ENCODE data around the gene RAPGEF2. TPM values are rescaled to one million over a fixed set of nuclear protein-coding genes. Genes with fewer than 3 reads are reported as not detected.
A peak's percentile ranks its signal among the peaks of the same experiment; 100 is the strongest.
"Not testable (repeated sequence)": the region's sequence is repeated elsewhere in the genome, so short reads cannot be mapped to it uniquely, and the experiment has no call there.

RAPGEF2 gene
- polyA plus RNA-seq, 6 donors from 2014 or later = 0.46 to 2.8 (median 1.6) TPM

DNA sequence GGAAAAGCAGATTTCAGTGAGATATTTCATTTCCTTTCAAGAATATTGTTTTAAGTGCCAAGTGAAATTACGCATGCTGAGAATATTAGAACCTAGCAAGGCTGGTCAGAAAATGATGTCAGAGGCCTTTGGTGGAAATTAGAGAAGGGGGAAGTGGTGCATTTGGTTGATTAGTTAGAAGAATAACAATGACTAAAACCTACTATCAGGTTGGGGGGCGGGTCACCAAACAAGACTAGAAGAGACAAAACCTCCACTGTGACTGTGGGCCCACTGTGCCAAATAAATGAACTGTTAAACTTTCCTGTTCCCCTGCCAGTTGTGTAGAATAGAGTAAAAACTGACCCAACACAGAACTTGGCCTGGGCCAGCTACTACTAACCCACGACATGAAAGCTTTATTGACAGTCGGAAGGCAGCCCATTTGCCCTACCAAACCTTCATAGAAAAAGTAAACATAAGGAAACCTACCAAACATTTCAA lies 2.9 kb downstream of the RAPGEF2 start:
- DNase-seq (peak; percentile 38), ATAC-seq (ENCODE audit: low read depth in 2 of 2) (peak in 1 of 2 donors; percentile 9)
- Mint-ChIP-seq H3K27ac (peak overlapping the region in 5 of 6 donors; percentile 0 to 100 (median 98)), H3K4me3 (peak overlapping the region; percentile 27 to 99 (median 90)), H3K9me3 (no peaks in the 10 kb centered on the region), H3K27me3 (peaks cover 0 to 5% (median 0%) of the 10 kb centered on the region in 3 donors), H3K36me3 (no peaks in the 10 kb centered on the region), H3K4me1 (peaks cover 37 to 45% (median 44%) of the 10 kb centered on the region in 3 donors)

DNA sequence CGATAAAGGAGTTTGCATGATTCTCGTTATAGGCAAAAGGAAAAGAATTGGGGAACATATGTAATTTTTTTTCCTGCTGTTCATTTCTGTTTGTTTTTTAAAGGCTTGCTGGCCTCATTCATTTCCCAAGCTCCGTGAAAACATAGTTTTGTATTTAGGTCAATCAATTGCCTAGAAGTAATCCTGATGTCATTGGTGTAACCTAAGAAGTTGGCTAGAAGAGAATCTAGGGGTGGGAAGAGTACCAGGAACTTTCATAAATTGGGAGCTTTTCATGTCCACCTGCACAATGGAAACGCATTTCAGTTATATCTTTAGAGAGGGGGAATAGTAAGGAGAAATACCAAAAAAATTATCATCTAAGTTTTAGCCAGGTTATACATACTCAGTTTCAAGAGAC lies 3.8 kb downstream of the RAPGEF2 start:
- peak overlapping the region in 1 of 8 donors; percentile 20 for H3K4me3 Mint-ChIP-seq
- no peak for ATAC-seq (ENCODE audit: low read depth in 2 of 2)
- H3K27ac Mint-ChIP-seq = peak overlapping the region in 1 of 6 donors; percentile 23
- H3K4me1 Mint-ChIP-seq = peaks cover 35 to 41% (median 37%) of the 10 kb centered on the region in 3 donors
- DNase-seq = no peak
- no peaks in the 10 kb centered on the region for H3K36me3 Mint-ChIP-seq
- no peaks in the 10 kb centered on the region for H3K9me3 Mint-ChIP-seq
- H3K27me3 Mint-ChIP-seq = no peaks in the 10 kb centered on the region

DNA sequence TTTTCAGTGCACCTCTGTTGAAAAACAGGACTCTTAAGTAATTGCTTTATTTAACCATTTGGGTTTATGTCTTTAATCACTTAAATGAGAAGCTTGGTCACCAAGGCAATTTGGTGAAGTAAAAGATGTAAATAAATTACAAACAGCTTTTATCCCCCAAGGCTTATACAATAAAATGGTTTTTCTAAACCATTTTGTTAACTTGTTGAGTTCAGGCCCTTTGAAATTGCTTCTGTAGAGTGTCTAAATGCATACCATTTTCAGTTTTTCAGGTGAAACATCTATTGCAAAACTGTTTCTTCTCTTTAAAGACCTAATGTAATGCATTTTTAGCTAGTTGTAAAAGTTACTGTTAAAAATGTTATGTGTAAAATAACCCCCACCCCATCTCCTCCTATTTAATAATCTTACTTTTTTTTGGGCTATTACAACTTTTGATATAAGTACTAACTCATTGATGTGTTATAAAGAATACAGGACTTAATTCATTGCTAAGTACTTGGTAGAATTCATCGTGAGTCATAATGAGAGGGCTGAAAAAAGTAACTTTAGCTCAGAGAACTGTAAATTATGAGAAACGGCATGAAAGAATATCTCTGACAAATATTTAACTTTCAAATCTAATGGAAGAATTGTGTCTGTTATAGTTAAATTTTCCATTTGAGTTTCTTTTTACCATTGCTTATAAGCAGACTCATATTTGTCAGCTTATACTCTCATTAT lies 4.5 kb downstream of the RAPGEF2 start:
- no peaks in the 10 kb centered on the region for H3K9me3 Mint-ChIP-seq
- DNase-seq = no peak
- no peak for ATAC-seq (ENCODE audit: low read depth in 2 of 2)
- H3K4me1 Mint-ChIP-seq = peaks cover 28 to 35% (median 29%) of the 10 kb centered on the region in 3 donors
- no peaks in the 10 kb centered on the region for H3K36me3 Mint-ChIP-seq
- peak overlapping the region in 1 of 8 donors; percentile 65 for H3K4me3 Mint-ChIP-seq
- no peaks in the 10 kb centered on the region for H3K27me3 Mint-ChIP-seq
- no peak overlapping the region for H3K27ac Mint-ChIP-seq

DNA sequence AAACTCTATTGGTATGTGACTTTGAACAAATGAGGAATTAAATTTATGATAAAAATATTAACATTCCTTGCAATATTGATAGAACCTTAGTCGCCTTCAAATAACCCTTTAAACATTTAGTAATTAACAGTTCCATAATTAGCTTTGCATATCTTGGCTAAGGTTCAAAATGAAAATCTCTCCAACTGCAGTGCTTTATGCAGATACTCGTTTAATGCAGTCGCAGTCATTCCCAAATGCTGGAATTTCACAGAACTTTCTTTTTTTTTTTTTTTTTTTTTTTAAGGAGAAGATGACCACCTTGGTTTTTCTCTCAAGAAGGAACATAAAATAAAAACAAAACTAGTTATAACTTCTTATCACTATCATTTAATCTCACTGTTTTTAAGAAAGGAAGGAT lies 5.2 kb downstream of the RAPGEF2 start:
- no peak for ATAC-seq (ENCODE audit: low read depth in 2 of 2)
- DNase-seq = no peak
- Mint-ChIP-seq H3K4me3 (no peak overlapping the region), H3K27ac (no peak overlapping the region), H3K9me3 (no peaks in the 10 kb centered on the region), H3K36me3 (no peaks in the 10 kb centered on the region), H3K27me3 (no peaks in the 10 kb centered on the region), H3K4me1 (peaks cover 28 to 35% (median 28%) of the 10 kb centered on the region in 3 donors)

DNA sequence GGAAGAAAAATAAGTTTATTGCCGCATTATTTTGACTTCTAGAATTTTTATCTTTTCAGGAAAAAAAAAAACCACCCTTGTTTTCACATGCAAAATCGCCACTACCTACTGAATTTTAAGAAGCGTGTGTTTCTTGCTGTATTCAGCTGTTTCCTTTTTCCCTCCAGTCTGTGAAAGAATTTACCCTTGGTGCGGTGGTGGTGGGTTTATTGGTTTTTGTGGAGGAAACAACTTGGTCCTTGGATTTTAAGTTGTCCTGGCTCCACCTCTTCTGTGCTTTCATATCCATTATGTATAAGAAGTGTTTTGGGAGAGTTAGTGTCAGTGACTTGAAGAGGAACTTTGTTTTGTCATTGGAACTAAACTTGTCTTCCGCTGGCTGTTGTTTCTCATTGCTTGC lies 8.1 kb downstream of the RAPGEF2 start:
- H3K36me3 Mint-ChIP-seq = no peaks in the 10 kb centered on the region
- peaks cover 9 to 16% (median 13%) of the 10 kb centered on the region in 3 donors for H3K4me1 Mint-ChIP-seq
- ATAC-seq (ENCODE audit: low read depth in 2 of 2) = no peak
- H3K9me3 Mint-ChIP-seq = peaks cover 0 to 8% (median 0%) of the 10 kb centered on the region in 7 donors
- H3K4me3 Mint-ChIP-seq = no peak overlapping the region
- no peak overlapping the region for H3K27ac Mint-ChIP-seq
- H3K27me3 Mint-ChIP-seq = no peaks in the 10 kb centered on the region
- no peak for DNase-seq

GRCh38 chr4:159111416-159111815 lies 8.5 kb downstream of the RAPGEF2 start:
- H3K4me1 Mint-ChIP-seq = peaks cover 11 to 19% (median 15%) of the 10 kb centered on the region in 3 donors

DNA sequence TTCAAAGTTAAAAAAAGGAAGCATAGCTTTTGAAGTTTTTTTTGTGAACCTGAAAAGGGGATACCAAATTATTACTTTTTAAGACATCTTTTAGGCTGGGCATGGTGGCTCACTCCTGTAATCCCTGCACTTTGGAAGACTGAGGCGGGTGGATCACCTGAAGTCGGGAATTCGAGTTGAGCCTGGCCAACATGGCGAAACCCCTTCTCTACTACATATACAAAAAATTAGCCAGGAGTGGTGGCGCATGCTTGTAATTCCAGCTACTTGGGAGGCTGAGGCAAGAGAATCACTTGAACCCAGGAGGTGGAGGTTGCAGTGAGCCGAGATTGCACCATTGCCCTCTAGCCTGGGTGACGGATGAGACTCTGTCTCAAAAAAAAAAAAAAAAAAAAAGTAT lies 10.5 kb downstream of the RAPGEF2 start:
- not testable (repeated sequence) for H3K27me3 Mint-ChIP-seq; H3K9me3 Mint-ChIP-seq; H3K27ac Mint-ChIP-seq; ATAC-seq (ENCODE audit: low read depth in 2 of 2); H3K36me3 Mint-ChIP-seq; DNase-seq; H3K4me3 Mint-ChIP-seq
- H3K4me1 Mint-ChIP-seq = peaks cover 19 to 23% (median 19%) of the 10 kb centered on the region in 3 donors

More at GRCh38 chr4:159111416-159111815, 8.5 kb downstream of the RAPGEF2 start:
- Mint-ChIP-seq H3K27ac (no peak overlapping the region), H3K27me3 (no peaks in the 10 kb centered on the region), H3K36me3 (no peaks in the 10 kb centered on the region), H3K4me3 (no peak overlapping the region), H3K9me3 (peaks cover 0 to 8% (median 0%) of the 10 kb centered on the region in 7 donors)
- no peak for ATAC-seq (ENCODE audit: low read depth in 2 of 2)
- DNase-seq = no peak

DNA sequence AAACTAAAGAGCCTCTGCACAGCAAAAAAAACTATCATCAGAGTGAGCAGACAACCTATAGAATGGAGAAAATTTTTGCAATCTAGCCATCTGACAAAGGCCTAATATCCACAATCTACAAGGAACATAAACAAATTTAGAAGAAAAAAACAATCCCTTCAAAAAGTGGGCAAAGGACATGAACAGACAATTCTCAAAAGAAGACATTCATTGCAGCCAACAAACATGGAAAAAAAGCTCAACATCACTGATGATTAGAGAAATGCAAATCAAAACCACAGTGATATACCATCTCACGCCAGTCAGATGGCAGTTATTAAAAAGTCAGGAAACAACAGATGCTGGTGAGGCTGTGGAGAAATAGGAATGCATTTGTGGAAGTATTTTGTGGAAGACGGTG lies 13.2 kb downstream of the RAPGEF2 start:
- H3K36me3 Mint-ChIP-seq; H3K27me3 Mint-ChIP-seq; H3K4me3 Mint-ChIP-seq; ATAC-seq (ENCODE audit: low read depth in 2 of 2); H3K9me3 Mint-ChIP-seq; DNase-seq: not testable (repeated sequence)
- Mint-ChIP-seq H3K4me1 (peaks cover 14 to 22% (median 17%) of the 10 kb centered on the region in 3 donors), H3K27ac (peak overlapping the region in 1 of 6 donors; percentile 13)

GRCh38 chr4:159116693-159117092 lies 13.8 kb downstream of the RAPGEF2 start:
- H3K4me3 Mint-ChIP-seq; DNase-seq; H3K9me3 Mint-ChIP-seq; ATAC-seq (ENCODE audit: low read depth in 2 of 2); H3K27me3 Mint-ChIP-seq; H3K36me3 Mint-ChIP-seq: not testable (repeated sequence)
- peaks cover 14 to 22% (median 17%) of the 10 kb centered on the region in 3 donors for H3K4me1 Mint-ChIP-seq
- H3K27ac Mint-ChIP-seq = peak overlapping the region in 2 of 6 donors; percentile 19 to 34

GRCh38 chr4:159117564-159117963 lies 14.7 kb downstream of the RAPGEF2 start:
- DNase-seq (no peak), ATAC-seq (ENCODE audit: low read depth in 2 of 2) (no peak)
- peaks cover 14 to 22% (median 17%) of the 10 kb centered on the region in 3 donors for H3K4me1 Mint-ChIP-seq
- H3K4me3 Mint-ChIP-seq = no peak overlapping the region
- H3K27me3 Mint-ChIP-seq = no peaks in the 10 kb centered on the region
- no peak overlapping the region for H3K27ac Mint-ChIP-seq
- H3K36me3 Mint-ChIP-seq = no peaks in the 10 kb centered on the region
- H3K9me3 Mint-ChIP-seq = peaks cover 0 to 8% (median 3%) of the 10 kb centered on the region in 7 donors

DNA sequence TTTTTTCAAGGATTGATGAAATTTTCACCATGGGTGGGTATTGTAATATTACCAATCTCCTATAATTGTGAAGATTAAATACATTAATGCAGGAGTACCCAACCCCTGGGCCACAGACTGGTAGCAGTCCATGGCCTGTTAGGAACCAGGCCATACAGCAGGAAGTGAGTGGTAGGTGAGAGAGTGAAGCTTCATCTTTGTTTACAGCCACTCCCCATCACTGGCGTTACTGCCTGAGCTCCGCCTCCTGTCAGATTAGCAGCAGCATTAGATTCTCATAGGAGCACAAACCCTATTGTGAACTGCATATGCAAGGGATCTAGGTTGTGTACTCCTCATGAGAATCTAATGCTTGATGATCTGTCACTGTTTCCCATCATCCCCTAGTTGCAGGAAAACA lies 15.1 kb downstream of the RAPGEF2 start:
- Mint-ChIP-seq H3K4me3 (no peak overlapping the region), H3K27me3 (no peaks in the 10 kb centered on the region), H3K4me1 (peaks cover 15 to 24% (median 19%) of the 10 kb centered on the region in 3 donors), H3K36me3 (no peaks in the 10 kb centered on the region), H3K9me3 (peaks cover 0 to 8% (median 3%) of the 10 kb centered on the region in 7 donors), H3K27ac (no peak overlapping the region)
- ATAC-seq (ENCODE audit: low read depth in 2 of 2) (peak; percentile 35 to 51), DNase-seq (no peak)

DNA sequence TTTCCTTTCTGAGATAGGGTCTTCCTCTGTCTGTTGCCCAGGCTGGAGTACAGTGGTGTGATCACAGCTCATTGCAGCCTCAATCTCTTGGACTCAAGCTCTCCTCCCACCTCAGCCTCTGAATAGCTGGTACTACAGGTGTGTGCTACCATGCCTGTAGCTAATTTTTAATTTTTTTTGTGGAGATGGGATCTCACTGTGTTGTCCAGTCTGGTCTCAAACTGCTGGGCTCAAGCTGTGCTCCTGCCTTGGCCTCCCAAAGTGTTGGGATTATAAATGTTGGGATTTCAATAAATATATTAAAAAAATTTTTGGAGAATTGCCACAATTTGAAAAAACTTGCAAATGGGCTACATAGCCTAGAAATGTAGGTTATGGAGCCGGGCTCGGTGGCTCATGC lies 18.5 kb downstream of the RAPGEF2 start:
- no peak for ATAC-seq (ENCODE audit: low read depth in 2 of 2)
- Mint-ChIP-seq H3K27ac (no peak overlapping the region), H3K4me1 (peaks cover 20 to 31% (median 21%) of the 10 kb centered on the region in 3 donors), H3K27me3 (no peaks in the 10 kb centered on the region), H3K4me3 (peak overlapping the region in 2 of 8 donors; percentile 67 to 80), H3K36me3 (no peaks in the 10 kb centered on the region), H3K9me3 (peaks cover 0 to 4% (median 0%) of the 10 kb centered on the region in 7 donors)
- DNase-seq = no peak

DNA sequence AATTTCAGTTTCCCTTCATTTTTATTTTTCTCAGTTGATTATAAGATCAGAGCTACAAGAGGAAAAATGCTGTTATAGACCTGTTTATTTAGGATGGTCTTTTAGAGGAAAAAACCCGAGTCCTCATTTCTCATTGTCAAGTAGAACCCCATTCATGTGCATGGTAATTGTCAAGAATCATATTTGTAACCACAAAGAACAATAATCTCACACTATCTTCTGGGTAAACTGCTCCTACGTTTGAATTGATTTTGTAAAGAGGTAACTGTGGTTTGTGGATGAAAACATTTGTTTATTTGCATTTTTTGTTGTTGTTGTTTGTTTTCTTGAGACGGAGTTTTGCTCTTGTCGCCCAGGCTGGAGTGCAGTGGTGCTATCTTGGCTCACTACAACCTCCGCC lies 23.8 kb downstream of the RAPGEF2 start:
- no peaks in the 10 kb centered on the region for H3K27me3 Mint-ChIP-seq
- DNase-seq = no peak
- H3K4me1 Mint-ChIP-seq = peaks cover 7 to 29% (median 16%) of the 10 kb centered on the region in 3 donors
- H3K36me3 Mint-ChIP-seq = no peaks in the 10 kb centered on the region
- no peaks in the 10 kb centered on the region for H3K9me3 Mint-ChIP-seq
- no peak for ATAC-seq (ENCODE audit: low read depth in 2 of 2)
- H3K4me3 Mint-ChIP-seq = no peak overlapping the region
- peak overlapping the region in 1 of 6 donors; percentile 56 for H3K27ac Mint-ChIP-seq
